Measurements from ENCODE around the gene WDR91. TPM values are rescaled to one million over a fixed set of nuclear protein-coding genes. Genes with fewer than 3 reads are reported as not detected.

Gene WDR91
- total and polyA plus RNA-seq, 11 donors = 3.0 to 11.4 (median 5.7) TPM

DNA sequence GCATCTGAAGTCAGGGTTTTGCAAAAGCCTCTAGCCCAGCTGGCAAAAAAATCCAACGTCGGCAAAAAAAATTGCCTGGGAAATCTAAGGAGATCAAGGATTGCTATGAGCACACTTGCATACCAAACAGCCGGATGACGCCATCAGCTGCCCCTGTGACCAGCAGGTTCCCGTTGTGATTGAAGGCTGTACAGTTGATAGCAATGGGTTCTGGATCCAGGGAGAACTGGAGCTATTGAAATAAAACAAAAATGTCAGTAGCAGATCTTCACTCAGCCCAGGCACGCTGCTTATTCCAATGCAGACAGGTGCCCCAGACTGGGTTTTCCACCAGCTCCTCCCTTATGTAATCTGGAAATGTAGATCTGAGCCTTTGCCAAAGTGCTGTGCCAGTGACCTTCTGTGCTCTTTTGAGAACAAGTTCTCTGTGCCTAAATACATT is 22.1 kb downstream of the WDR91 start:
- Histone ChIP-seq H3K9me3 (no peaks in the 10 kb centered on the region), H3K36me3 (peaks cover 0 to 99% (median 79%) of the 10 kb centered on the region in 9 donors), H3K4me1 (peaks cover 0 to 11% (median 0%) of the 10 kb centered on the region in 12 donors), H3K27ac (no peak overlapping the region), H3K4me3 (no peak overlapping the region), H3K27me3 (no peaks in the 10 kb centered on the region)
- ATAC-seq = peak; percentile 27 to 74 (median 42)
- intact Hi-C loops (cut with DNase I) = loop anchor here in 1 of 10 donors (10.0 kb wide), 1 partner anchor 514 kb away; no protein-coding TSS in a partner anchor
- peak in 1 of 5 donors; percentile 15 for DNase-seq
- no peak for TF ChIP-seq POLR2A (IDR thresholded peaks at IDR 0.05)
- TF ChIP-seq, protein P1, sequence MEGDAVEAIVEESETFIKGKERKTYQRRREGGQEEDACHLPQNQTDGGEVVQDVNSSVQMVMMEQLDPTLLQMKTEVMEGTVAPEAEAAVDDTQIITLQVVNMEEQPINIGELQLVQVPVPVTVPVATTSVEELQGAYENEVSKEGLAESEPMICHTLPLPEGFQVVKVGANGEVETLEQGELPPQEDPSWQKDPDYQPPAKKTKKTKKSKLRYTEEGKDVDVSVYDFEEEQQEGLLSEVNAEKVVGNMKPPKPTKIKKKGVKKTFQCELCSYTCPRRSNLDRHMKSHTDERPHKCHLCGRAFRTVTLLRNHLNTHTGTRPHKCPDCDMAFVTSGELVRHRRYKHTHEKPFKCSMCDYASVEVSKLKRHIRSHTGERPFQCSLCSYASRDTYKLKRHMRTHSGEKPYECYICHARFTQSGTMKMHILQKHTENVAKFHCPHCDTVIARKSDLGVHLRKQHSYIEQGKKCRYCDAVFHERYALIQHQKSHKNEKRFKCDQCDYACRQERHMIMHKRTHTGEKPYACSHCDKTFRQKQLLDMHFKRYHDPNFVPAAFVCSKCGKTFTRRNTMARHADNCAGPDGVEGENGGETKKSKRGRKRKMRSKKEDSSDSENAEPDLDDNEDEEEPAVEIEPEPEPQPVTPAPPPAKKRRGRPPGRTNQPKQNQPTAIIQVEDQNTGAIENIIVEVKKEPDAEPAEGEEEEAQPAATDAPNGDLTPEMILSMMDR (IDR thresholded peaks at IDR 0.05) = no peak
- WGBS, 4 donors = 80 to 83% (median 81%) methylated on average over 6 of the region's 6 CpGs

DNA sequence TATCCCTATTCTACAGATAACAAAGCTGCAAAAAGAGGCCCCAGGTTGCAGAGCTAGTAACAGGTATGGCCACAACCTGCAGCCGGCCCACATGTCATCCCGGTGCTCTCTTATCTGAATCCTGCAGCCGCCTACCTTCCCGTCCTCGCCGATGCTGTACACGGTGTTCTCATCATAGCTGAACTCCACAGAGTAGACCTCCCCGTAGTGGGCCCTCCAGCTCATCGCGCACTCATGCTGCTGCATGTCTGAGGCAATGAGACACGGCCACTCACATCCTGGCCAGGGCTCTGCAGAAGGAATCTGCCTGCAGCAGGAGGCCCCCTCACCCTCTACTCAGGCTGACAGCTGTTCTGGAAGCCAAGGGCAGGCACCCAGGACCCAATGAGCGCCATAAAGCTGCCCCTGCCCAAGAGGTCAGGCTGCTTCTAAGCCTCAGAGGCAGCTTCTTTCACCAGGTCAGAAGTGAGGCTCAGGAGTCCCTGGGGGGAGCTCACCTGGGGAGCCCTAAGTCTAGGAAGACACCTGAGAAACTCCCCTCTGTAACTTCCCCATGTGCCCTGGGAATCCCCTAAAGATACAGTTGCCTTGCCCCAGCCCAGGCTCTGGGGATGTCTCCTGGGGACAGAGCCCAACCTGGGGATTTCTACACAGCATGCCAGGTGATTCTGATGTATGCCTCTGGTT is 22.9 kb downstream of the WDR91 start:
- WGBS, 4 donors = 95 to 98% (median 97%) methylated on average over 8 to 12 of the region's 12 CpGs
- Histone ChIP-seq H3K4me3 (no peak overlapping the region), H3K27me3 (no peaks in the 10 kb centered on the region), H3K27ac (no peak overlapping the region), H3K4me1 (peaks cover 0 to 11% (median 0%) of the 10 kb centered on the region in 12 donors), H3K9me3 (peaks cover 0 to 2% (median 0%) of the 10 kb centered on the region in 12 donors), H3K36me3 (peaks cover 0 to 99% (median 79%) of the 10 kb centered on the region in 9 donors)
- intact Hi-C loops (cut with DNase I) = loop anchor here in 1 of 10 donors (10.0 kb wide), 1 partner anchor 514 kb away; no protein-coding TSS in a partner anchor
- peak in 1 of 4 donors; percentile 8 for ATAC-seq
- peak in 1 of 5 donors; percentile 13 for DNase-seq
- TF ChIP-seq, protein P1 (IDR thresholded peaks at IDR 0.05) = no peak

DNA sequence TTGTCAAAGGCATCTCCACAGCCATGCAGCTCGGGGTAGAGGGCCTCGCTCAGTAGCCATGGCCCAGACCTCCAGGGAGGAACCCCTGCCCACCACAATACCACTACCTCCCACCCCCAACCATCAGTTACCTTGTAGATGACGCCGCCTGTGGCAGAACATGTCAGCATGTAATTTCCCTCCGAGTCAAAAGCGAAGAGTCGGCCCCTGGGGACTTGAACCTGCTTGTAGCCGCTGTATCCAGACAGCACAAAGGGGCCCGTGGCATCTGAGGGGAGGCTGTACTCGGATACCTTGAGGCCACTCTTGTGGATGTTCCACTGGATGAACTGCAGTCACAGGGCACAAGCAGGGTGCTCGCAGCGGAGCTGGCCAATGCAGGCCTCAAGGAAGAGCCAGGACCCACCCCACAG is 24.5 kb downstream of the WDR91 start:
- intact Hi-C loops (cut with DNase I) = loop anchor here in 1 of 10 donors (10.0 kb wide), 1 partner anchor 512 kb away; no protein-coding TSS in a partner anchor
- DNase-seq (no peak), ATAC-seq (no peak)
- WGBS, 4 donors = 86 to 92% (median 89%) methylated on average over 10 to 12 of the region's 12 CpGs
- Histone ChIP-seq H3K27ac (no peak overlapping the region), H3K27me3 (no peaks in the 10 kb centered on the region), H3K9me3 (peaks cover 0 to 18% (median 9%) of the 10 kb centered on the region in 12 donors), H3K4me1 (peaks cover 0 to 11% (median 0%) of the 10 kb centered on the region in 12 donors), H3K36me3 (peaks cover 0 to 98% (median 81%) of the 10 kb centered on the region in 9 donors), H3K4me3 (no peak overlapping the region)
- TF ChIP-seq, protein P1 (IDR thresholded peaks at IDR 0.05) = no peak
- no peak for TF ChIP-seq POLR2A (IDR thresholded peaks at IDR 0.05)

DNA sequence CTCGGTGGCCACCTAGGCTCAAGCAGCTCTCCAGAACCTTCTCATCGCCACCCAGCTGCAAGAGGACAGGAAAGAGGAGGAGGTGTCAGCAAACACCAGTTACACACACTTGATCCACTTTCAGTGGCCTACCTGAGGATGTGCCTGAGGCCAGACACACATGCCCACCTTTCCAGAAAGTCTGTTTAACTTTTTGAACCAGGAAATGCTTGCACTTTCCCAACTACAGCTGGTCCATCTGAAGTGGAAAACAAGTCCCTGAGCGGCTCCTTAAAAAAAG is 25.1 kb downstream of the WDR91 start:
- ATAC-seq (no peak), DNase-seq (no peak)
- 95 to 100% (median 96%) methylated on average over 2 to 3 of the region's 3 CpGs for WGBS, 4 donors
- intact Hi-C loops (cut with DNase I) = loop anchor here in 1 of 10 donors (10.0 kb wide), 1 partner anchor 511 kb away; no protein-coding TSS in a partner anchor
- Histone ChIP-seq H3K9me3 (peaks cover 0 to 24% (median 15%) of the 10 kb centered on the region in 12 donors), H3K27ac (no peak overlapping the region), H3K4me3 (no peak overlapping the region), H3K4me1 (peaks cover 0 to 11% (median 0%) of the 10 kb centered on the region in 12 donors), H3K27me3 (no peaks in the 10 kb centered on the region), H3K36me3 (peaks cover 0 to 98% (median 78%) of the 10 kb centered on the region in 9 donors)
- no peak for TF ChIP-seq POLR2A (IDR thresholded peaks at IDR 0.05)
- TF ChIP-seq, protein P1 (IDR thresholded peaks at IDR 0.05) = no peak

Measured in heart left ventricle (tissue), 16 donors.